HG02852 (cell line): Measurements from ENCODE around the gene EXOSC7.

Experiments
- ATAC-seq: cut with Tn5 transposase; IDR thresholded peaks from one replicate; pipeline ENCODE4 v1.9.1; 2021; ENCODE audit warnings: mild to moderate bottlenecking, moderate library complexity; ENCODE audit not compliant: unreplicated experiment

Gene EXOSC7

DNA sequence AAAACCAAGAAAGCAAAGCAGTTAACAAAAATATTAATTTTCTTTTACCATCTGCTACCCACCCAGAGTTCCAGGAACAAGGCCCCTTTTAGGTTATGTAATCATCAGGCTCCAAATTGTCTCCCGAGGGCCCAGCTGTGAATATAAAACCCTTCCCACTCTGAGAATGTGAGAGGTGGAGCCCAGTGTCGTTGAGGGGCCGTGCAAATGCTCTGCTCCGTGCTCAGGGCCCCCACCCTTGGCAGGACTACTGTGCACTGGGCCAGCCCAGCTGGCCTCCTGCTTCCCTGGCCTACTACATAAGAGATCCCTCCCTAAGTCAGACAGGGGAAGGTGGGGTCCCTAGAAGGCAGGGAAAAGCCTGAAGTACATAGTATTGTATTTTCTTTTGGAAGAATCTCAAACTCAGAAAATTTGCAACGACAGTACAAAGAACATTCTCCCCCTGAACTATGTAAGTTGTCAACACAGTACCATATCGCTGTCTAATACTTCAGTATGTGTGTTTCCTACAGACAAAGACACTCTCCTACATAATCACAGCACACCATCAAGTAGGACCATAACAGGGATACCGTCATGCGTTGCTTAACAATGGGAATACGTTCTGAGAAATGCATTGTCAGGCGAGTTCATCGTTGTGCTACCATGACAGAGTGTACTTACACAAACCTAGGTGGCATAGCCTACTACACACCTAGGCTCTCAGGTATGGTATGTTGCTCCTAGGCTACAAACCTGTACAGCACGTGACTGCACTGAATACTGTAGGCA, 45.7 kb downstream of the EXOSC7 start:
- no peak for ATAC-seq

DNA sequence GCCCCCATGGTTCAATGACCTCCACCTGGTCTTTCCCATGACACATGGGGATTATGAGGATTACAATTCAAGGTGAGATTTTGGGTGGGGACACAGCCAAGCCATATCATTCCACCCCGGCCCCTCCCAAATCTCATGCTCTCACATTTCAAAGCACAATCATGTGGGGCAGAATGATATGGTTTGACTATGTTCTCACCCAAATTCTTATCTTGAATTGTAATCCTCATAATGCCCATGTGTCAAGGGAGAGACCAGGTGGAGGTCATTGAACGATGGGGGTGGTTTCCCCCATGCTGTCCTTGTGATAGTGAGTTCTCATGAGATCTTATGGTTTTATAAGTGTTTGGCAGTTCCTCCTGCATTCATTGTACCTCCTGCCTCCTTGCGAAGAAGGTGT, 47.6 kb downstream of the EXOSC7 start:
- no peak for ATAC-seq

DNA sequence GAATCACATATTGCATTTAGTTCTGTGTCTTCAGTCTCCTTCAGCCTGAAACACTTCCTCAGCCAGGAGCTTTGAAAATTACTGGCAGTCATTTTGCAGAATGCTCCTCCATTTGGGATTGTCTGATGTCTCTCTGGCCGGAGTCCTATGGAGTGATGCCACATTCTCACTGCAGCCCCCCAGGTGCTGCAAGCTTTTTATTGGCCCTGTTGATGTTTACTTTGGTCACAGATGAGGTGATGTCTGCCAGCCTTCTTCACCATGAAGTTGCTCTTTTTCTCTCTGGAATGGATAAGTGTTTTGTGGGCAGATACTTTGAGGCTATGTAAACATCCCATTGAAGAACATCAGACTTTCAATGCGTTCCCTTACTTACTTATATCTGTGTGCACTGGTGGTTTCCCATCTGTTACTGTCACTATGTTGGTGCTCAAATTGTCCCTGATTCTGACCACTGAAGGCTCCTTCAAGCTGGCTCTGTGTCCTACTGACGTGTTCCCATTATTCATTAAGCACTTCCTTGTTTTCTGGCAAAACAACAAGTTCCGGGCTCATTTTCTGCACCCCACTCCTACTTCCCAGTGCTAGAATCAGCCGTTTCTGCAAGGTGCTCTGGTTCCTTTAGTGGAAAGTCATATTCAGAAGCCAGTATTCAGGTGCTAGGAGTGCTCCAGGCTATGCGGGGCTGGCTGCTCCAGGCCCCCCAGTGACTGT, 48.7 kb downstream of the EXOSC7 start:
- ATAC-seq, result no peak

GRCh38 chr3:45026038-45026437, 50.0 kb downstream of the EXOSC7 start, which contains the start of gene CLEC3B:
TSS of gene CLEC3B (plus strand) at chr3:45026303. CDS start at chr3:45026363, 60 bp downstream.
- no peak for ATAC-seq

GRCh38 chr3:45026957-45027356, 50.9 kb downstream of the EXOSC7 start:
- ATAC-seq, result no peak

DNA sequence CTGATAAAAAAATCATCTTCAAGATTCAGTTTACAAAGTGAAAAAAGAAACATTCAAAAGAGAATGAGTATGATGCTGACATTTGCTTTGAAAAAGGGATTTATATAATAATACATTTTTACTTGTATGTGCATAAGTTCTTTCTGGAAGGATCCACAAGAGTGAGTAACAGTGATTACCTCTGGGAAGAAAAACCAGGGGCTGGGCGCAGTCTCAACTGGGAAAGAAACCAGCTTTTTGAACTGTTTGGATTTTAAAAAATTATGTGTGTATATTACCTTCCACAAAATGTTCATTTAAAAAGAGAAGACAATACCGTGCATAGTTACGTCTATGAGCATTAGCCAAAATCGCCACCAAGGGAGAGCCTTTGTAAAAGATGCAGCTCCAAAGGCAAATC, 51.4 kb downstream of the EXOSC7 start:
- ATAC-seq, result no peak

DNA sequence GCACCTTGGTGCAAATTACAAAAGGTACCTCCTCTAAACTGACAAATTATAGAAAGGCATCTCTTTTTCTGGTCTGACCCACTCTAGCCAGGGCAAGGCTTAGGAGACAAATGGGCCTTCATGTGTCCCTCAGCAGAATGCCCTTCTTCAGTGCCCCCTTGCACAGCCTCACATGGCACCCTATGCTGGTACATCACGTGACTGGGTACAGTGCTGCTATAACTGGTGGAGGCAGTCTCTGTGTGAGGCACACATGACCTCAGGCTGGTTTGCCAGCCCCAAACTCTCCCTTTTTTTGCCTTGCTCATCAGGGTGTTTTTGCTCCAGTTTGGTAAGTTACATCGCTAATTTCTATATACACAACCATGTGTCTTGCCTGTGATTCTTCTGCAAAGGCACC, 53.2 kb downstream of the EXOSC7 start:
- no peak for ATAC-seq

DNA sequence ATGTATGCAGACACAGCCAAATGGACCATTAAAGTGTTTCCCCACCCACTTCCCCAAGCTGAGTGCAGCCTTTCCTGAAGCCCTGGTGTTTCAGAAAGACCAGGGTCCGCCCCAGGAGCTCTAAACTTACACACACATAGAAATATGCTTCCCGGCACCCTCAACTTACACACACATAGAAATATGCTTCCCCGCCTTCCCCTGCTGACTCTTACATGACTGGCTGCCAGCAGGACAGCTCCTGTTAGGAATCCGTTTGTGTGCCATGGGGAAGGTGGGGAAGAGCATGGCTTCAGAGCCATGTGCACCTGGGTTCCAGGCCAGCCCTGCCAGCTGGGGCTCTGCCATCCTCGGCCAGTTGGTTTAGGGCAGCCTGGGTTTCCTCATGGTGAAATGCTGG, 53.6 kb downstream of the EXOSC7 start:
- no peak for ATAC-seq

- ATAC-seq, result no peak
Observed at GRCh38 chr3:45031531-45031930, 55.5 kb downstream of the EXOSC7 start.

DNA sequence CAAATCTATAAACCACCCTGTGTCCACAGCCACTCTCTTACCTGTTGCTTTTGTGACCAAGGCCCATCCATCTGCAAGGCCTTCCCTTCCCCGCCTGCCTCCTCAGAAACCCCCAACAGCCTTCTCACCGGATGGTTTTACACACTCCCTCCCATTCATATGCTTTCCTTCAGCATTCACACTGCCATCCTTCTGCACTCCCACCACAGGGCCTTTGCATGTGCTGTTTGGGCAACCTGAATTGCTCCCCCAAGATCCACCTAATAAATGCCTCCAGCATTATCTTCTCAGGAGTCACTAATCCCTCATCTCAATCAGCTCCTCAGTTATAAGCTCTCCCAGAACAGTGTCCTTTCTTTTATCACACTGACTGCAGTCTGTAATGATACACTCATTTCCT, 56.1 kb downstream of the EXOSC7 start:
- ATAC-seq, result no peak

DNA sequence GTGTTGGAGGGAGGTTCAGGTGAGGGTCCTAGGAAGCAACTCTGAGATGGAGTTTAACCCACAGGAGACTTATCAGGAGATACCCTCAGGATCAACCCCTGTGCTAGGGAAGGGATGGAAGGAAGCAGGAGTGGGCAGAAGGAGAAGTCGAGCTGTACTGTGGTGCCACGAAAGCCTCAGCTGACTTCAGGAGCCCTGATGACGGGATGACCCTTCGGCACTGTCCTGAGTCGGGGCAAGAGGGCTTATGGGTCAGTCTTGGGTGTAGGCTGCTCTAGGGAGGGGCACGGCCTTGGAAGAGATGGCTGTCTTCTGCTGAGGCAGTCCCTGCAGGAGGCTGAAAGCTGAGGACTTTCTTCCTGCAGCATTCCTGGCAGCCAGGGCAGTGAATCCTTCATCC, 57.7 kb downstream of the EXOSC7 start:
- ATAC-seq, result no peak

DNA sequence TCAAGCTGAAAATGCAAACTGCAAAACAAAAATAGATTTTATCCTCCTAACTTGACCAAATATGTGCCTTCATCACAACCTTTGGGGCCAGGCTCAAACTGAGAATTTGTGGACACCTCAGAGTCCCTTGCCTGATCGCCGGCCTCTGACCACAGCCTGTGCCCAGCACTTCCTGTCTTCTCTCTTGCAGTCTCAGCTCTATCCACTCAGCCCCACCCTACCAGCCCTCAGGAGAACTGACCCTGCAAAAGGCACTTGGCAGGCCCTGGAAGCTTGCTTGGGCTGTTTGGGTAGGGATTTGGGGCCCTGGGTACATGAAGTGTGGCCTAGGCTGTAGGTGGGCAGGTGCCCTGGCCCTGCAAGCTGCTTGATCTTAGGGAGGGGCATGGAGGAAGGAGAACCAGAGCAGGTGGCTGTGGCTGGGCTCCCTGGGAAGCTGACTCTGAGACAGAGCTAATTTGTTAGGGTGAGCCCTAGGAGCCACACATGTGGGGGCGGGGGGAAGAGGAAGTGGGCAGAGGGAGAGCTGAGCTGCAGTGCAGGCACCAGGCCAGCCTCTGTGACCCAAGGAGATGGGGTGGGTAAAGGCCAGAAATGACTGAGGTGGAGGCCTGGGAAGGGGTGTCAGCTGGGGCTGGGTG, 58.7 kb downstream of the EXOSC7 start:
- ATAC-seq, result no peak

GRCh38 chr3:45035441-45036301, 59.6 kb downstream of the EXOSC7 start:
- no peak for ATAC-seq

- peak; percentile 78 for ATAC-seq
Observed at GRCh38 chr3:45037720-45038455, 61.8 kb downstream of the EXOSC7 start.

DNA sequence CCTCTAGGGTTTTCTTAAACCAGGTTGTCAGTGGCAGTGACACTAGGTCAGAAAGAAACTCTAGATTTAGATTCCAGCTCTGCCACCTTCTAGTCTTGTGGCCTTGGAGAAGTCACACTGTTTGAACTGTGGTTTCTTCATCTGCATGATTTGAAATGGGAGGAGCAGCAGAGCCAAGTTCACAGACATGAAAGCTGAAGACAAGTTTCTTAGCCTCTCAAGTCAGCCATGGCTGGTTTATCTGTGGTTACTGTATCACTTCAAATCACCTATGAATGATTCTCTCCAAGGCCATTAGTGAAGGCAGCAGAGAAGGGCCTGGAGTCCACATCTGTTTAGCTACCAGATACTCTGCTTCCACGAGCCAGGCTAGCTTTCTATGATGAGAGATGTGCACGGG, 65.6 kb downstream of the EXOSC7 start:
- no peak for ATAC-seq

- no peak for ATAC-seq
Observed at GRCh38 chr3:45042162-45042561, 66.1 kb downstream of the EXOSC7 start.

GRCh38 chr3:45043728-45044299, 67.8 kb downstream of the EXOSC7 start:
- ATAC-seq, result no peak

DNA sequence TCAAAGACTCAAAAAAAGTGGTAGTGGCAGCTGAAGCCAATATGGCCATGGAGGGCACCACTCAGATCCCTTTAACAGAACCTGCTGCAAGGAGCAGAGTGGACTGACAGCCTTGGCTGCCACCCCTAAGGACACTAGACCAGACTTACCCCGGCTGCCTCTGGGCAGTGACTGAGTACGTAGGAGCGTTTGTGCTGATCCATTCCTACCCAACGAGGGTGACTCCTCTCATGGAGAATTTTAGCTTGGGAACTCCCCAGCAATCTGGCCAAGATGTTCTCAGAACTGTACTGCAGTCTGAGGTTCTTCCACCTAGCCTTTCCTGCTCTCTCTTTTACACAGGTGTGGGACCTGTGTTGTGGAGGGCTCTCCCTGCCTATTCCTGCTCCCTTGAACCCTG, 72.2 kb downstream of the EXOSC7 start:
- no peak for ATAC-seq

- no peak for ATAC-seq
Observed at GRCh38 chr3:45049807-45050206, 73.8 kb downstream of the EXOSC7 start.

GRCh38 chr3:45051685-45052084, 75.6 kb downstream of the EXOSC7 start:
- no peak for ATAC-seq
